HepG2 (cell line): ENCODE measurements around the gene PSME3IP1. TPM values are rescaled to one million over a fixed set of nuclear protein-coding genes. Genes with fewer than 3 reads are reported as not detected.

Experiments used
- CENPT ChIP-seq: sonication (generic); formaldehyde crosslinking; IDR thresholded peaks from 2 replicates; pipeline ENCODE4 v1.8.0; 2022; ENCODE audit warnings: low read depth, mild to moderate bottlenecking, moderate library complexity, missing genetic modification reagents
- EP300 ChIP-seq, 3 experiments: sonication (generic) in 1 of 3; formaldehyde crosslinking in 1 of 3; IDR thresholded peaks; 2 replicates each; pipeline versions ENCODE4 v1.5.1 to v1.6.1; 2011 to 2020; ENCODE audit warnings: low read depth in 2 of 3, low read length in 2 of 3, borderline replicate concordance in 1 of 3, improper control_type of control experiment in 1 of 3, mild to moderate bottlenecking in 1 of 3, missing genetic modification reagents in 1 of 3, moderate library complexity in 1 of 3
- FOXA1 ChIP-seq, 2 experiments: fragments of 450-650 bp in 1 of 2; sonication (generic) in 1 of 2; formaldehyde crosslinking in 1 of 2; IDR thresholded peaks; 2 replicates each; pipeline versions ENCODE4 v1.4.0 to v1.6.1; 2016 to 2020; ENCODE audit warnings: missing genetic modification reagents in 1 of 2
- FOXO4 ChIP-seq: sonication (generic); formaldehyde crosslinking; conservative IDR thresholded peaks from 2 replicates; pipeline ENCODE4 v1.8.1; 2023; ENCODE audit warnings: missing genetic modification reagents
- HCFC1 ChIP-seq: fragments of 150-350 bp; IDR thresholded peaks from 2 replicates; pipeline ENCODE4 v1.6.1; 2014; ENCODE audit warnings: low read depth, low read length
- HHEX ChIP-seq: IDR thresholded peaks from 2 replicates; pipeline ENCODE4 v1.6.1; 2016; ENCODE audit warnings: control low read depth
- HMG20A ChIP-seq: IDR thresholded peaks from 2 replicates; pipeline ENCODE4 v1.6.1; 2016; ENCODE audit warnings: borderline replicate concordance
- ISL2 ChIP-seq: sonication (generic); formaldehyde crosslinking; IDR thresholded peaks from 2 replicates; pipeline ENCODE4 v1.5.0; 2020; ENCODE audit warnings: missing genetic modification reagents
- MYC ChIP-seq: sonication (generic); formaldehyde crosslinking; IDR thresholded peaks from 2 replicates; pipeline ENCODE4 v1.9.0; 2021; ENCODE audit warnings: missing genetic modification reagents, borderline replicate concordance
- NFKBIZ ChIP-seq: IDR thresholded peaks from 2 replicates; pipeline ENCODE4 v1.6.1; 2018; ENCODE audit warnings: missing genetic modification reagents, missing compliant biosample characterization
- NFYB ChIP-seq: sonication (generic); formaldehyde crosslinking; IDR thresholded peaks from 2 replicates; pipeline ENCODE4 v1.4.0; 2020; ENCODE audit warnings: missing genetic modification reagents
- POLR2A ChIP-seq, 2 experiments: IDR thresholded peaks; 2 replicates each; pipeline ENCODE4 v1.6.1; 2011; ENCODE audit warnings: low read depth in 2 of 2, low read length in 2 of 2, mild to moderate bottlenecking in 1 of 2, moderate library complexity in 1 of 2; ENCODE audit not compliant: insufficient read depth in 1 of 2
- POLR2AphosphoS5 ChIP-seq: IDR thresholded peaks from 2 replicates; pipeline ENCODE4 v1.6.1; 2012; ENCODE audit warnings: low read depth, low read length
- RAD21 ChIP-seq: fragments of 450-650 bp; formaldehyde crosslinking; IDR thresholded peaks from 2 replicates; pipeline ENCODE4 v1.5.0; 2020; ENCODE audit warnings: mild to moderate bottlenecking
- REPIN1 ChIP-seq: sonication (generic); formaldehyde crosslinking; IDR thresholded peaks from 2 replicates; pipeline ENCODE4 v1.8.0; 2022; ENCODE audit warnings: missing genetic modification reagents, low read depth, mild to moderate bottlenecking, borderline replicate concordance
- RXRB ChIP-seq: IDR thresholded peaks from 2 replicates; pipeline ENCODE4 v1.6.1; 2016; ENCODE audit warnings: borderline replicate concordance, missing genetic modification reagents, missing compliant biosample characterization
- SAP130 ChIP-seq: IDR thresholded peaks from 2 replicates; pipeline ENCODE4 v1.6.1; 2016; ENCODE audit warnings: low read depth
- SMAD1 ChIP-seq: sonication (generic); formaldehyde crosslinking; IDR thresholded peaks from 2 replicates; pipeline ENCODE4 v1.4.0; 2020; ENCODE audit warnings: missing genetic modification reagents, low read depth, mild to moderate bottlenecking, borderline replicate concordance
- SP5 ChIP-seq: IDR thresholded peaks from 2 replicates; pipeline ENCODE4 v1.6.1; 2016; ENCODE audit warnings: low read depth, borderline replicate concordance
- SYNCRIP ChIP-seq: fragments of 200-400 bp; formaldehyde crosslinking; IDR thresholded peaks from 2 replicates; pipeline ENCODE4 v1.6.1; 2018; ENCODE audit warnings: mild to moderate bottlenecking, low read depth, low read length; ENCODE audit not compliant: insufficient read depth
- TRIM24 ChIP-seq: sonication (generic); formaldehyde crosslinking; IDR thresholded peaks from 2 replicates; pipeline ENCODE4 v1.8.0; 2022; ENCODE audit warnings: mild to moderate bottlenecking, missing genetic modification reagents
- ZBTB34 ChIP-seq: sonication (generic); formaldehyde crosslinking; IDR thresholded peaks from 2 replicates; pipeline ENCODE4 v1.8.0; 2022; ENCODE audit warnings: mild to moderate bottlenecking, missing genetic modification reagents
- ZNF569 ChIP-seq: sonication (generic); formaldehyde crosslinking; IDR thresholded peaks from 2 replicates; pipeline ENCODE4 v1.5.0; 2020; ENCODE audit warnings: mild to moderate bottlenecking, missing genetic modification reagents, moderate library complexity, borderline replicate concordance
- ZNF678 ChIP-seq: sonication (generic); formaldehyde crosslinking; IDR thresholded peaks from 2 replicates; pipeline ENCODE4 v1.4.0; 2020; ENCODE audit warnings: mild to moderate bottlenecking, missing genetic modification reagents
- ZNF777 ChIP-seq: sonication (generic); formaldehyde crosslinking; IDR thresholded peaks from 2 replicates; pipeline ENCODE4 v1.4.0; 2020; ENCODE audit warnings: missing genetic modification reagents
- polyA plus RNA-seq, 8 experiments: library from polyadenylated mRNA; depleted of rRNA in 3 of 8; stranded (reverse) in 7 of 8; unstranded in 1 of 8; fragments of >200 nt; fragmentation: Illumina TruSeq in 4 of 8; extraction: Trizol in 4 of 8; gene quantifications; 2 replicates each; pipeline versions ENCODE4 v1.2.1 to v1.2.3, GENCODE V29; 2011 to 2016; ENCODE audit warnings: low read depth in 4 of 8, missing spikeins in 1 of 8, mixed read lengths in 1 of 8; ENCODE audit not compliant: insufficient read depth in 1 of 8
- total RNA-seq, 5 experiments: library from RNA; depleted of rRNA; stranded (reverse); fragments of >200 nt; fragmentation: Illumina TruSeq; extraction: Trizol; gene quantifications; 2 replicates each; pipeline ENCODE4 v1.2.3, GENCODE V29; 2016; ENCODE audit warnings: low read depth in 1 of 5
- TF ChIP-seq, protein P1 (sequence below): sonication (generic); formaldehyde crosslinking; conservative IDR thresholded peaks from 2 replicates; pipeline ENCODE4 v1.8.0; 2022; ENCODE audit warnings: missing genetic modification reagents
- TF ChIP-seq, protein P2 (sequence below): sonication (generic); formaldehyde crosslinking; IDR thresholded peaks from 2 replicates; pipeline ENCODE4 v1.5.0; 2020; ENCODE audit warnings: mild to moderate bottlenecking, missing genetic modification reagents

The PSME3IP1 gene
- total and polyA plus RNA-seq, 2 of the 13 experiments (the other 11 are each of a cell fraction or from before 2014, with no cell fraction given), result 90.8 to 99.8 TPM

- no peak for TF ChIP-seq ZNF569 (CRISPR knock-in tag)
- peak; percentile 91 for TF ChIP-seq HMG20A (CRISPR knock-in tag)
- peak in 1 of 2 experiments; percentile 83; a peak in 2 of 4 replicates for TF ChIP-seq EP300 (IDR thresholded peaks at IDR 0.05; ENCODE audit: low read depth in 2 of 2, low read length in 2 of 2)
- TF ChIP-seq EP300 (CRISPR knock-in tag; IDR thresholded peaks at IDR 0.05; ENCODE audit: borderline replicate concordance), result peak; percentile 64; the same call in 1 of the 2 replicates
- no peak for TF ChIP-seq FOXO4 (CRISPR knock-in tag)
- no peak for TF ChIP-seq SYNCRIP
- no peak for TF ChIP-seq RAD21 (CRISPR knock-in tag)
- TF ChIP-seq, protein P1, sequence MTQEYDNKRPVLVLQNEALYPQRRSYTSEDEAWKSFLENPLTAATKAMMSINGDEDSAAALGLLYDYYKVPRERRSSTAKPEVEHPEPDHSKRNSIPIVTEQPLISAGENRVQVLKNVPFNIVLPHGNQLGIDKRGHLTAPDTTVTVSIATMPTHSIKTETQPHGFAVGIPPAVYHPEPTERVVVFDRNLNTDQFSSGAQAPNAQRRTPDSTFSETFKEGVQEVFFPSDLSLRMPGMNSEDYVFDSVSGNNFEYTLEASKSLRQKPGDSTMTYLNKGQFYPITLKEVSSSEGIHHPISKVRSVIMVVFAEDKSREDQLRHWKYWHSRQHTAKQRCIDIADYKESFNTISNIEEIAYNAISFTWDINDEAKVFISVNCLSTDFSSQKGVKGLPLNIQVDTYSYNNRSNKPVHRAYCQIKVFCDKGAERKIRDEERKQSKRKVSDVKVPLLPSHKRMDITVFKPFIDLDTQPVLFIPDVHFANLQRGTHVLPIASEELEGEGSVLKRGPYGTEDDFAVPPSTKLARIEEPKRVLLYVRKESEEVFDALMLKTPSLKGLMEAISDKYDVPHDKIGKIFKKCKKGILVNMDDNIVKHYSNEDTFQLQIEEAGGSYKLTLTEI, result no peak
- no peak for TF ChIP-seq FOXA1 (IDR thresholded peaks at IDR 0.05)
- TF ChIP-seq FOXA1 (CRISPR knock-in tag; IDR thresholded peaks at IDR 0.05), result peak; percentile 78
- peak; percentile 56; the same call in 1 of the 2 replicates for TF ChIP-seq REPIN1 (CRISPR knock-in tag)
- TF ChIP-seq CENPT (CRISPR knock-in tag), result no peak
- no peak for TF ChIP-seq HHEX (CRISPR knock-in tag)
- TF ChIP-seq POLR2A (IDR thresholded peaks at IDR 0.05; ENCODE audit: insufficient read depth in 1 of 2, low read depth in 2 of 2, low read length in 2 of 2), result no peak
- peak; percentile 40; the same call in 1 of the 2 replicates for TF ChIP-seq SP5 (CRISPR knock-in tag)
- TF ChIP-seq TRIM24 (CRISPR knock-in tag), result no peak
- TF ChIP-seq SAP130 (CRISPR knock-in tag), result peak; percentile 93
- peak; percentile 75; the same call in 1 of the 2 replicates for TF ChIP-seq RXRB (CRISPR knock-in tag)
- TF ChIP-seq MYC, result no peak
- TF ChIP-seq ISL2, result peak; percentile 78
- TF ChIP-seq NFKBIZ (CRISPR knock-in tag), result 0 out of 2 replicates have a peak, but pooled peaks have one; percentile 27
- TF ChIP-seq POLR2AphosphoS5, result no peak
- TF ChIP-seq, protein P2, sequence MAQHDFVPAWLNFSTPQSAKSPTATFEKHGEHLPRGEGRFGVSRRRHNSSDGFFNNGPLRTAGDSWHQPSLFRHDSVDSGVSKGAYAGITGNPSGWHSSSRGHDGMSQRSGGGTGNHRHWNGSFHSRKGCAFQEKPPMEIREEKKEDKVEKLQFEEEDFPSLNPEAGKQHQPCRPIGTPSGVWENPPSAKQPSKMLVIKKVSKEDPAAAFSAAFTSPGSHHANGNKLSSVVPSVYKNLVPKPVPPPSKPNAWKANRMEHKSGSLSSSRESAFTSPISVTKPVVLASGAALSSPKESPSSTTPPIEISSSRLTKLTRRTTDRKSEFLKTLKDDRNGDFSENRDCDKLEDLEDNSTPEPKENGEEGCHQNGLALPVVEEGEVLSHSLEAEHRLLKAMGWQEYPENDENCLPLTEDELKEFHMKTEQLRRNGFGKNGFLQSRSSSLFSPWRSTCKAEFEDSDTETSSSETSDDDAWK (CRISPR knock-in tag), result no peak
- TF ChIP-seq HCFC1, result no peak
- no peak for TF ChIP-seq ZBTB34 (CRISPR knock-in tag)
- no peak for TF ChIP-seq ZNF678 (CRISPR knock-in tag)
- TF ChIP-seq SMAD1 (CRISPR knock-in tag), result no peak
- TF ChIP-seq ZNF777 (CRISPR knock-in tag), result no peak
- TF ChIP-seq NFYB, result no peak
Measured at GRCh38 chr16:57194512-57194911, 8.7 kb upstream of the PSME3IP1 start (continued).
